RWPE1 (cell line): ENCODE results near the gene TTC21A.

Experiments
- CTCF ChIA-PET: fragments of 350-600 bp; sonication (Branson Sonifier 250); formaldehyde crosslinking; extraction: SDS; loops from one replicate; lab custom pipeline; 2021; lab: Yijun Ruan, JAX
- POLR2A ChIA-PET: fragments of 400-600 bp; formaldehyde crosslinking; extraction: SDS; loops from one replicate; lab custom pipeline; 2020; ENCODE audit warnings: antibody characterized with exemption; ENCODE audit not compliant: low non-redundant PET; lab: Yijun Ruan, JAX
- DNase-seq: peaks from one replicate; pipeline ENCODE4 v3.0.0; 2012; ENCODE audit warnings: low spot score
- H3K27ac ChIP-seq: fragments of 450-650 bp; 2 replicates; pipeline ENCODE4 v1.5.1; 2017
- CTCF ChIP-seq: fragments of 450-650 bp; conservative IDR thresholded peaks from 2 replicates; pipeline ENCODE4 v1.5.1; 2017; ENCODE audit warnings: low read depth, mild to moderate bottlenecking

Gene TTC21A

GRCh38 chr3:39067286-39067685 lies 40.2 kb upstream of the TTC21A start:
- CTCF ChIA-PET: no interaction called here
- TF ChIP-seq CTCF: no peak
- POLR2A ChIA-PET: no interaction called here
- no peak overlapping the region for H3K27ac ChIP-seq
- DNase-seq: peak; percentile 6

- POLR2A ChIA-PET: no interaction called here
- no peak for TF ChIP-seq CTCF
- no peak for DNase-seq
Measured at GRCh38 chr3:39068556-39068955, 38.9 kb upstream of the TTC21A start.

DNA sequence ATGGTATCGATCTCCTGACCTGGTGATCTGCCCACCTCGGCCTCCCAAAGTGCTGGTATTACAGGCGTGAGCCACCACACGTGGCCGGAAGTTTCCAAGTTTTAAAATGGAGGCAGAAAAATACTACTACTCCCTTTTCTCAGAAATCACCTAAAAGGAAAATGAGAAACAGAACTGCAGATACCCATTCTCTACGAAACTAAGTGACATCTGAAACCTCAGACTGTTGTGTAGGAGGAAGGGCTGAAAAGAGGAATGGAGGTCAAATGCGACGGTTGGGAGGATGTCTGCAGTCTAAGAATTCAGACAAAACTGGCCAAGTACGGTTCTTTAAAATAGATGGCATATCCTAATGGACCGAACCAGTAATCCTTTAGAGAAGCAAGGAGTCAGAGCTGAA lies 31.6 kb upstream of the TTC21A start:
- no peak overlapping the region for H3K27ac ChIP-seq
- CTCF ChIA-PET: no interaction called here
- POLR2A ChIA-PET: no interaction called here
- no peak for TF ChIP-seq CTCF
- no peak for DNase-seq

More at GRCh38 chr3:39068556-39068955, 38.9 kb upstream of the TTC21A start:
- CTCF ChIA-PET: interaction anchor here (0.7 to 0.9 kb wide), 2 partner anchors 31 to 335 kb away, joined by 3 to 4 read pairs; no protein-coding TSS in a partner anchor
- no peak overlapping the region for H3K27ac ChIP-seq

DNA sequence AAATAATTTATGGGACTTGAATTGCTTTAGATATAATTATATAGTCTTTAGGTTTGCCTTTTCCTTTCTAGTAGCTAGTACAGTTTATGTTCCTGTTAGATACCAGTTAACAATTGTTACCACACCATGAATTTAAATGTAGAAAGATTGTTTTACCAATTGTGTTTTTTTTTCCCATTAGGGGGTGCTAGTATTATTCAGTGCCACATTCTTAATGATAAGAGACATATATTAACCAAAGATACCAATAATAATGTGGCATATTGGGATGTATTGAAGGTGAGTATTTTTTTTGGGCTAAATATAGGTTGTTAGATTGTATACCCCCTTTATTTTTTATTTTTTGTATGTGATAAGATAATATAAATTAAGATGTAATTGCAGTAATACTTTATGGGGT lies 27.9 kb upstream of the TTC21A start:
- peak; percentile 24; the same call in 1 of the 2 replicates for TF ChIP-seq CTCF
- POLR2A ChIA-PET: interaction anchor here (0.5 kb wide), 1 partner anchor 453 kb away, joined by 3 read pairs; no protein-coding TSS in a partner anchor
- DNase-seq: no peak
- CTCF ChIA-PET: interaction anchor here (0.7 kb wide), 1 partner anchor 641 kb away, joined by 3 read pairs; no protein-coding TSS in a partner anchor
- no peak overlapping the region for H3K27ac ChIP-seq

GRCh38 chr3:39080026-39080425 lies 27.5 kb upstream of the TTC21A start:
- ChIA-PET POLR2A (no interaction called here), CTCF (no interaction called here)
- no peak for TF ChIP-seq CTCF
- DNase-seq: no peak
- H3K27ac ChIP-seq: no peak overlapping the region

DNA sequence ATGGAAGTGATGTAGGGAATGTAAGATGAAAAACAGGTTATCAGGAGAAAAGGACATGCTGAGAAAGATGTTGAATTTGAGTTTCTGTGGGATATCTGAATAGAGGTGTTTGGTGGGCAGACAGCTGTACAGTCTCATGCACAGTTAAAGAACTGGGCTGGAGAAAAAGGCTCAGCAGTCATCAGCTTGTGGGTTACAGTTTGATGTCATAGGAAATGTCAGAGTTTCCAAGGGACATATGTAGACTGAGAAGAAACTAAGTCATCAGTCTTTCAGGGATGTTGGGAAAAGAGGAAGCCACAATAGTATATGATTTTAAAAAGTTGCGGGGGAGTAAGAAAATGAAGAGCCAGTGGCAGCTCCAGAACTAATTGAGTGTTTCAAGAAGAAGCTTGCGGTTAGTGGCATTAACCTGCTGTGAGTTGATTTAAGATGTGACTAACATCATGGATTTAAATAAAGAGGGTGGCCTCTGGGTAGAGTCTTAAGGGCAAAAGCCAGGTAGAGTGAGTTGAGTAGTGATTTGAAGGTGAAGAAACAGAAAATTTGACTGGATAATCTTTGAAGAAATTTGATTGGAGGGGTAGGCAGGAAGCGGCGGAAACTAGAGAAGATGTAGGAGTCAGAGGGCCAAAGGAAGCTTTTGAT lies 24.7 kb upstream of the TTC21A start:
- no peak for TF ChIP-seq CTCF
- H3K27ac ChIP-seq: no peak overlapping the region
- no peak for DNase-seq
- ChIA-PET CTCF (no interaction called here), POLR2A (no interaction called here)
